SW 1271 (cell line): ENCODE results near the gene CDHR4.
"Not testable (repeated sequence)": the region's sequence is repeated elsewhere in the genome, so short reads cannot be mapped to it uniquely, and the experiment has no call there.

Experiments used
- DNase-seq, 2 experiments: peaks; one replicate each; lab custom pipeline; 2025; lab: John Stamatoyannopoulos, UW

The CDHR4 gene

GRCh38 chr3:49803465-49804140 lies 3.9 kb upstream of the CDHR4 start:
- peak in 1 of 2 experiments; percentile 37 for DNase-seq

DNA sequence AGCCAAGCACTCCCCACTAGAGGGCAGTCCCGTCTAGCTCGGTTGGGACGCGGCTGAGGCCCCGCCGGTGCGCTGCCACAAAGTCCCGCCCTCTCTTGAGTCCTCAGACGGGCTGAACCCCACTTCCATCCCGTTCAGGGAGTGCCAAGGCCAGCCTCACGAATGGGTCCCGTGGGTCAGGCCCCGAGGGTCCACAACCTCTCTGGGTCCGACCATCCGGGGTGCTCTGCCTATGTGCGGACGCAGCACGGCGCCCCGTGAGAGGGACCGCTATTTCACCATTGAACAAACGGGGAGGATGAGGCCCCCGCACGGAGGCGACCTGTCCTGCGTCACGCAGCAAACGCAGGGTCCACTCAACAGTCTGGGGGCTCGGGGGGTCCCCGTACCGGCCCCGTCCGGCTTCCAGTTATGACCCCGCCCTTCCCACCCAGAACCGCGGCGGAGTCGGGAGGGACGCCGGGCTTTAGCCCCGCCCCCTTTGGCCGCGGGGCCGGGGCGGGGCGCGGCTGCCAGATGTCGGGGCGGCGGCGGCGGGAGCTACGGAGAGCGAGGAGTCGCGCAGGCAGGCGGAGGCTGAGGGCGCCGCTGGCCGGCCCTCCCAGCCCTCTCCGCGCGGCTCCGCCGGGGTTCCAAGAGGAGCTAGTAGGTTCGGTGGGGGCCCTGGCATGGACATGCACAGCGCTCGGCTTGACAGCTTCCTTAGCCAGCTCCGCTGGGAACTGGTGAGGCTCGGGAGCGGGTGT lies 3.2 kb upstream of the CDHR4 start, which contains the start of gene INKA1:
Gene INKA1, plus strand, starts transcription at position 543 of the 746 bp plus-strand sequence. Its CDS starts 132 bp downstream, at position 675.
- peak; percentile 58 for DNase-seq

GRCh38 chr3:49801160-49801559 lies 1.5 kb upstream of the CDHR4 start:
- no peak for DNase-seq

GRCh38 chr3:49799105-49799504 lies 568 bp downstream of the CDHR4 start:
- DNase-seq: no peak

- no peak for DNase-seq
Measured at GRCh38 chr3:49794926-49795905, 4.5 kb downstream of the CDHR4 start.

DNA sequence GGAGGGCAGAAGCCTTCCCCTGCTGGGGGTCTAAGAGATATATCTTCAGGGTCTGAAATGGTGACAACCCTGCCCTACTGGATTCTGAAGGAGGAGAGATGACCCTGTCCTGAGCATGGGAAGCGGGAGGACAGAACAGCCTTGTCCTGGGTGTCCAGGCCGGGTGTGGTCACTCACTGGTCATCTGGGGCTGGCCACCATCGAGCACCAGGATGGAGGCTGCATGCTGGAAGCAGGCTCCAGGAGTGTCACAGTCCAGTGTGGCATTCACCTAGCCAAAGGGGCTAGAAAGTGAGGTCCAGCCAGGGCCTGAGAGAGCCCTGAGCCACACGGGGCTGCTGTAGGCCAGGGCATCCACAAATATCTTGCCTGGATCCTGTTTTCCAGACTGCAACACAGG lies 5.2 kb downstream of the CDHR4 start:
- DNase-seq: no peak

GRCh38 chr3:49793486-49794085 lies 6.1 kb downstream of the CDHR4 start:
- no peak for DNase-seq

- DNase-seq: no peak
Measured at GRCh38 chr3:49792371-49793150, 7.1 kb downstream of the CDHR4 start.

- no peak for DNase-seq
Measured at GRCh38 chr3:49791571-49791970, 8.1 kb downstream of the CDHR4 start.

DNA sequence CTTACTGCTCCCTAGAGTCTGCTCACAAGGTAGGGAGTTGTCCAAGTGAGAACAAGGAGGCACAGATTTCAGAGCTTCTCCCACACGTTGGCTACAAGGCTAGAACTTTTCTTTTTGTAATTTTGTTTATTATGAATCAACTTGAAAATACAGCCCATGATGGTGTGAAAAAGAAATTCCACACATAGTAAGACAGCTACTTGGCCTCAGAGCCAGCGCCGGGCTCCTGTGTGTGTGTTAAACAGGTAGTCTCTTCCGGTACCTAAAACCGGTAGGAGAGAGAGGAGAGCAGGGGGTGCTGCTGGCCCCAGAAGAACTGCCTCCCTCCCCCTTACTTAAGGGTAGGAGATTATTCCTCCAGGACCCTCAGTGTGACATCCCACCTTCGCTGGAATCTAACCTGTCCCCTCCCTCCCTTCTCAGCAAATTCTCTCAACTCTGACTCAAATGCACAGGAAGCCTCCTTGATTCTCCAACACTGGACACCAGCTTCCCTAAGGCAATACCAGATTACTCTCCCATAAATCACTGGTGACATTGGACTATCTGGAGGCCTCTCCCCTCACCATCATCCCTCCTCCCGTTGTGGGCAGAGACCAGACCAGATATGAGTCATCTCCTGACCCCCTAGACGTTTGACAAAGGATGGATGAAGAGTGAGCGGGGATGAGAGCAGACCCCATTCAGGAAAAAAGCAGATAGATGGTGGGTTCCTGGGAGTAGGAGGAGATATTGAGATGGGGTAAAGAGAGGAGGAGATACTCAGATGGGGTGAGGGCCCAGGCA lies 8.9 kb downstream of the CDHR4 start:
- no peak for DNase-seq

DNA sequence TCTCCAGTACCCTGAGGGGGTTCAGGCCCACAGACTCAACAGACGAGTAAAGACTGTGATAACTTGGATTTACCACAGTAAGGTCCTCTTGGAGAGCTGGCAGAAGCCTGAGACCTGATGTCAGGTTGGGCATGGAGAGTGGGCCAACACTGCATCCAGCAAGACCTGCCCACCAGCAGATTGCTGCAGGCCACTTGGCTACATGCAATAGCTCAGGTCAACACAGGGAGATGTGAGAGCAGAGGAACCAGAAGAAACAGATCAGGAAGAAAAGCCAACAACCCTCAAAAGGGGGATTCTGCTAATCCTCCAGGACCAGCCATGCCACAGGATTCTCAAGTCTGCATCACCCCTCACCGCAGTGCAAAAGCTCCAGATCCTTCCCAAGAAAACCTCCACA lies 11.6 kb downstream of the CDHR4 start:
- DNase-seq: no peak

DNA sequence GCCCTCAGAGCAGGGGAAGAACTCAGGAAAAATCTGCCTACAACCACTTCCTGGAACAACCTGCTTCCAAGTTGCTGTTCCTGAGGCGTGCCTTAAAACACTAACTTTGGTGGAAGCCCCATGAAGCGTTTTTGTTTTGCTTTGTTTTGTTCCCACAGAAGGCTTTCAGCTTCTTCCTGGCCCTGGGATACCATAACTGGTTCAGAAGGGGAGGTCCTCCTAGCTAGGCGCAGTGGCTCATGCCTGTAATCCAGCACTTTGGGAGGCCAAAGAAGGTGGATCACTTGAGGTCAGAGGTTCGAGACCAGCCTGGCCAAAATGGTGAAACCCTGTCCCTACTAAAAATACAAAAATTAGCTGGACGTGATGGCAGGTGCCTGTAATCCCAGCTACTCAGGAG lies 12.1 kb downstream of the CDHR4 start:
- no peak for DNase-seq

- DNase-seq: no peak
Measured at GRCh38 chr3:49787182-49787464, 12.6 kb downstream of the CDHR4 start.

- DNase-seq: peak; percentile 95 to 96
Measured at GRCh38 chr3:49786357-49787181, 13.1 kb downstream of the CDHR4 start, which contains the start of gene IP6K1. Gene IP6K1, minus strand, starts transcription at chr3:49786542. Its CDS starts 38,502 bp downstream, at chr3:49748040.

GRCh38 chr3:49785565-49786356 lies 13.9 kb downstream of the CDHR4 start:
- peak in 1 of 2 experiments; percentile 8 for DNase-seq

DNA sequence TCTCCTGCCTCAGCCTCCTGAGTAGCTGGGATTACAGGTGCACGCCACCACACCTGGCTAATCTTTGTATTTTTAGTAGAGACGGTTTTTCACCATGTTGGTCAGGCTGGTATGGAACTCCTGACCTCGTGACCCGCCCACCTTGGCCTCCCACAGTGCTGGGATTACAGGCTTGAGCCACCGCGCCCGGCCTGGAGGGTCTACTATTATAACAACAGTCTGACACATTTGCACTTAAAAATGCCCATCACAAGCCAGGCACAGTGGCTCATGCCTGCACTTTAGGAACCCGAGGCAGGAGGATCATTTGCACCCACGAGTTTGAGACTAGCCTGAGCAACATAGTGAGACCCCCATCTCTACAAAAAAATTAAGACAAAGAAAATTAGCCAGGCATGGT lies 17.4 kb downstream of the CDHR4 start:
- DNase-seq: not testable (repeated sequence)

GRCh38 chr3:49781415-49782199 lies 18.1 kb downstream of the CDHR4 start:
- DNase-seq: no peak

GRCh38 chr3:49780975-49781365 lies 18.7 kb downstream of the CDHR4 start:
- DNase-seq: not testable (repeated sequence)
